ENCODE results near the gene WFDC1.

The WFDC1 gene

GRCh38 chr16:84268291-84269040 is 26.2 kb upstream of the WFDC1 start:
- in situ Hi-C loops (cut with HindIII; ENCODE audit: low pct_ligation_motif_present, low sequenced_read_pairs), result no loop called here
- no peak for DNase-seq
- no peak overlapping the region for H3K27ac ChIP-seq
- H3K27me3 ChIP-seq (replicated peaks), result no peaks in the 10 kb centered on the region
- no peak overlapping the region for H3K4me3 ChIP-seq (ENCODE audit: low read depth, low read length)
- TF ChIP-seq, protein P1, sequence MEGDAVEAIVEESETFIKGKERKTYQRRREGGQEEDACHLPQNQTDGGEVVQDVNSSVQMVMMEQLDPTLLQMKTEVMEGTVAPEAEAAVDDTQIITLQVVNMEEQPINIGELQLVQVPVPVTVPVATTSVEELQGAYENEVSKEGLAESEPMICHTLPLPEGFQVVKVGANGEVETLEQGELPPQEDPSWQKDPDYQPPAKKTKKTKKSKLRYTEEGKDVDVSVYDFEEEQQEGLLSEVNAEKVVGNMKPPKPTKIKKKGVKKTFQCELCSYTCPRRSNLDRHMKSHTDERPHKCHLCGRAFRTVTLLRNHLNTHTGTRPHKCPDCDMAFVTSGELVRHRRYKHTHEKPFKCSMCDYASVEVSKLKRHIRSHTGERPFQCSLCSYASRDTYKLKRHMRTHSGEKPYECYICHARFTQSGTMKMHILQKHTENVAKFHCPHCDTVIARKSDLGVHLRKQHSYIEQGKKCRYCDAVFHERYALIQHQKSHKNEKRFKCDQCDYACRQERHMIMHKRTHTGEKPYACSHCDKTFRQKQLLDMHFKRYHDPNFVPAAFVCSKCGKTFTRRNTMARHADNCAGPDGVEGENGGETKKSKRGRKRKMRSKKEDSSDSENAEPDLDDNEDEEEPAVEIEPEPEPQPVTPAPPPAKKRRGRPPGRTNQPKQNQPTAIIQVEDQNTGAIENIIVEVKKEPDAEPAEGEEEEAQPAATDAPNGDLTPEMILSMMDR (IDR thresholded peaks at IDR 0.05; ENCODE audit: low read depth, low read length, missing control alignments), result no peak
- no peaks in the 10 kb centered on the region for H3K36me3 ChIP-seq (replicated peaks)

GRCh38 chr16:84270071-84270470 is 24.6 kb upstream of the WFDC1 start:
- Histone ChIP-seq H3K36me3 (replicated peaks) (no peaks in the 10 kb centered on the region), H3K27me3 (replicated peaks) (no peaks in the 10 kb centered on the region), H3K27ac (no peak overlapping the region), H3K4me3 (ENCODE audit: low read depth, low read length) (no peak overlapping the region)
- no peak for DNase-seq
- in situ Hi-C loops (cut with HindIII; ENCODE audit: low pct_ligation_motif_present, low sequenced_read_pairs), result no loop called here
- TF ChIP-seq, protein P1 (IDR thresholded peaks at IDR 0.05; ENCODE audit: low read depth, low read length, missing control alignments), result no peak

DNA sequence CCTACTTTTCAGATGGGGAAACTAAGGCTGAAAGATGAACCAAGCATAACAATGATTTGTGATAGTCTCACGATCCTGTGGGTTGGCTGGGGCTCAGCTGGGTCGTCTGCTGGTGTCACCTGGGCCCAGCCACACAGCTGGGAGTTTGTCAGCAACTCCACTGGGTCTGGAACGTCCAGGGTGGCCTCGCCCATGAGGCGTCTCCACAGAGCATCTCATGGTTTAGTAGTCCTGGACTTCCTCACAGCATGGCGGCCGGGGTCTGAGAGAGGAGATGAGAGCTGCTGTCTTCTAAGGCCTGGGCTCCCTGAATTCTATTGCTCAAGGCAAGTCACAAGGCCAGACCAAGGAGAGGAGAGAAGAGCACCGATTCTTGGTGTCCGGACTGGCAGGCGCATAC is 24.1 kb upstream of the WFDC1 start:
- Histone ChIP-seq H3K27ac (no peak overlapping the region), H3K4me3 (ENCODE audit: low read depth, low read length) (no peak overlapping the region), H3K36me3 (replicated peaks) (no peaks in the 10 kb centered on the region), H3K27me3 (replicated peaks) (no peaks in the 10 kb centered on the region)
- DNase-seq, result no peak
- TF ChIP-seq, protein P1 (IDR thresholded peaks at IDR 0.05; ENCODE audit: low read depth, low read length, missing control alignments), result no peak
- in situ Hi-C loops (cut with HindIII; ENCODE audit: low pct_ligation_motif_present, low sequenced_read_pairs), result no loop called here

DNA sequence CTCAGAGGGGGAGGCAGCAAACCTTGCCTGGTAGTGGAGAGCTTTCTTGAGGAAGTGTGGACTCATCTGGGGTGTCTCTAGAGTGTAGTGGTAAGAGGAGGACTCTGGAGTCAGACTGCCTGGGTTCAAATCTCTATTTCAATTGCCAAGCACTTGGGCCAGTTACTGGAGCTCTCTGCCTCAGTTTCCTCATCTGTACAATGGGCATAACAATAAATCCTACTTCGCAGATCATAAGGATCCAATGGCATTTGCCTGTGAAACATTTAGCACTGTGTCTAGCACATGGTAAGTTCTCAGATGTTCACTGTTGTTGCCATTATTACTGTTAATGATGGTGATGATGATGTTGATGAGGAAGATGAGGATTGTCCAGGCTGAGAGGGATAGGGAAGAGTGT is 23.6 kb upstream of the WFDC1 start:
- DNase-seq, result no peak
- H3K4me3 ChIP-seq (ENCODE audit: low read depth, low read length), result no peak overlapping the region
- H3K27me3 ChIP-seq (replicated peaks), result no peaks in the 10 kb centered on the region
- in situ Hi-C loops (cut with HindIII; ENCODE audit: low pct_ligation_motif_present, low sequenced_read_pairs), result no loop called here
- TF ChIP-seq, protein P1 (IDR thresholded peaks at IDR 0.05; ENCODE audit: low read depth, low read length, missing control alignments), result no peak
- no peak overlapping the region for H3K27ac ChIP-seq
- no peaks in the 10 kb centered on the region for H3K36me3 ChIP-seq (replicated peaks)

DNA sequence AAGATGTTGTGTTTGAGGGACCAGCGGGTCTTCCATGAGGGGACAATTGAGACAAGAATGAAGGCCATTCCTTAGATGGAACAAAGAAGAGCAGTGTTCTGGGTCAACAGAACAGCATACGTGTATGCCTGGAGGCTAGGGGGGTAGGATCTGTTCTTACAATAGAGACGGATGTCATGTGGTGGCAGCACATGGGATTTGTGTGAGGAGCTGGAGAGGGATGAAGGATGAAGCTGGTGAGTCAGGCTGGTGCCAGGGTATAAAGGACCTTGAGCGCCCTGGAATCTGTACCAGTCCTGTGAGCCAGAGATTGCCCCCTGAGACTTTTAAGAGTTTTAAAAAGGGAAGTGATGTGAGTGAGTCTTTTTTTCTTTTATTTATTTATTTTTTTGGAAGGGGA is 22.8 kb upstream of the WFDC1 start:
- H3K36me3 ChIP-seq (replicated peaks), result no peaks in the 10 kb centered on the region
- H3K27me3 ChIP-seq (replicated peaks), result no peaks in the 10 kb centered on the region
- H3K27ac ChIP-seq, result no peak overlapping the region
- in situ Hi-C loops (cut with HindIII; ENCODE audit: low pct_ligation_motif_present, low sequenced_read_pairs), result no loop called here
- TF ChIP-seq, protein P1 (IDR thresholded peaks at IDR 0.05; ENCODE audit: low read depth, low read length, missing control alignments), result no peak
- no peak for DNase-seq
- no peak overlapping the region for H3K4me3 ChIP-seq (ENCODE audit: low read depth, low read length)

Measured in brain microvascular endothelial cell (primary cell).